Subcutaneous adipose tissue (tissue), 4 donors: Measurements from ENCODE around the gene CLVS2. TPM values are rescaled to one million over a fixed set of nuclear protein-coding genes. Genes with fewer than 3 reads are reported as not detected.

ENCODE experiments used
- total RNA-seq, 4 donors: library from RNA; depleted of rRNA; stranded (reverse); fragments of >200 nt; gene quantifications; one replicate each; pipeline ENCODE4 v1.1.0, GENCODE V29; 2016
- TF ChIP-seq, protein P1 (sequence below): fragments of 450-650 bp; IDR thresholded peaks from one replicate; pipeline ENCODE4 v1.5.1; 2016; ENCODE audit warnings: low read depth, mild to moderate bottlenecking, control low read depth, antibody characterized with exemption, moderate library complexity

The CLVS2 gene
- total RNA-seq, 4 donors from 2014 or later, result not detected

DNA sequence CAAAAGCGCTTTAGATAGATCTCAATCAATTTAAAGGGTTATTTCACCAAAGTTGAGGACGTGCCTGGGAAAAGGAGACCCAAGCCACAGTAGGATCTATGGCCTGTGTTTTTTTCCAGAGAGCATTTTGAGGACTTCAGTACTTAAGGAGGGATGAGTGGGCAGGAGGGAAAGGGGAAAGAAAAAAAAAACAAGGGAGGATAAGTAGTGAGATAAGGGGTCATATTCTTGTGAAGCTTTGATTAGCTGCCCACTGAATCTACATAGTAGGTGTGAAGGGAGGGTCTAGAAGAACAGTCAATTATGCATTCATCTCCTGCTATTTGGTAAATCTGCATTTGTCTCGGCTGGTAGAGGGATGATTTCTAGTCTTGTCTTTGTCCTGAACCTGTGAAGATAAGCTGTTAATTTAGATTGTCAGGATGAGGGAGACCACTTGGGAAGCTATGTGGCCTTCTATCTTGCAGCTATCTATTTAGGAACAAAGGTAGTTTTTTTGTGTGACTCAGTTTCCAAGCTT lies 48.4 kb downstream of the CLVS2 start:
- TF ChIP-seq, protein P1, sequence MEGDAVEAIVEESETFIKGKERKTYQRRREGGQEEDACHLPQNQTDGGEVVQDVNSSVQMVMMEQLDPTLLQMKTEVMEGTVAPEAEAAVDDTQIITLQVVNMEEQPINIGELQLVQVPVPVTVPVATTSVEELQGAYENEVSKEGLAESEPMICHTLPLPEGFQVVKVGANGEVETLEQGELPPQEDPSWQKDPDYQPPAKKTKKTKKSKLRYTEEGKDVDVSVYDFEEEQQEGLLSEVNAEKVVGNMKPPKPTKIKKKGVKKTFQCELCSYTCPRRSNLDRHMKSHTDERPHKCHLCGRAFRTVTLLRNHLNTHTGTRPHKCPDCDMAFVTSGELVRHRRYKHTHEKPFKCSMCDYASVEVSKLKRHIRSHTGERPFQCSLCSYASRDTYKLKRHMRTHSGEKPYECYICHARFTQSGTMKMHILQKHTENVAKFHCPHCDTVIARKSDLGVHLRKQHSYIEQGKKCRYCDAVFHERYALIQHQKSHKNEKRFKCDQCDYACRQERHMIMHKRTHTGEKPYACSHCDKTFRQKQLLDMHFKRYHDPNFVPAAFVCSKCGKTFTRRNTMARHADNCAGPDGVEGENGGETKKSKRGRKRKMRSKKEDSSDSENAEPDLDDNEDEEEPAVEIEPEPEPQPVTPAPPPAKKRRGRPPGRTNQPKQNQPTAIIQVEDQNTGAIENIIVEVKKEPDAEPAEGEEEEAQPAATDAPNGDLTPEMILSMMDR, result no peak

DNA sequence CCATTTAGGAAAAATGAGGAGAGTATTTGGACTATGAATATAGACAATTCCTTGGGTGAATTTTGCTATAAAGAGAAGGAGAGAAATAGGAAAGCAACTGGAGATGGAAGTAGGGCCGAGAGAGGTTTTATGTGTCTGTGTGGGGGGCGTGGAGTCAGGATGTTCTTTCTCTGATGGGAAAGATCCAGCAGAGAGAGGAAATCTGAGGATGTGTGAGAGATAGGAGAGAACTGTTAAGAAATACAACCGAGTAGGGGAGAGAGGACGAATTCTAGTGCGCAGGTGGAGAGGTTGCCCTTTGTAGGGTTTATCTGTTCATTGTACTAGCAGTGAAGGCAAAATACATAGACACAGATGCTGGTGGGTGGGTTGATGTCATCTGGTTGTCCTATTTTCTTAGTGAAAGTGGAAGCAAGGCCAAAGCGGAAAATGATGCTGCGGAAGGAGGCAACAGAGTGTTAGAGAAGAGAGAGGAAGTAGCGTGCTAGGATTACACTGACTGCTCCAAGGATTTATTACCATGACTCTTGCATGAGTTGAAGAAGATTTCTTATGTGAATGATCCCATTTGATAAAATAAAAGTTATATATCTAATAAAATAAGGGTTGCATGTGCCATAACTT lies 57.7 kb downstream of the CLVS2 start:
- TF ChIP-seq, protein P1, result no peak

GRCh38 chr6:123055256-123055655 lies 59.2 kb downstream of the CLVS2 start:
- TF ChIP-seq, protein P1, result no peak

GRCh38 chr6:123062670-123063069 lies 66.6 kb downstream of the CLVS2 start:
- TF ChIP-seq, protein P1, result no peak

DNA sequence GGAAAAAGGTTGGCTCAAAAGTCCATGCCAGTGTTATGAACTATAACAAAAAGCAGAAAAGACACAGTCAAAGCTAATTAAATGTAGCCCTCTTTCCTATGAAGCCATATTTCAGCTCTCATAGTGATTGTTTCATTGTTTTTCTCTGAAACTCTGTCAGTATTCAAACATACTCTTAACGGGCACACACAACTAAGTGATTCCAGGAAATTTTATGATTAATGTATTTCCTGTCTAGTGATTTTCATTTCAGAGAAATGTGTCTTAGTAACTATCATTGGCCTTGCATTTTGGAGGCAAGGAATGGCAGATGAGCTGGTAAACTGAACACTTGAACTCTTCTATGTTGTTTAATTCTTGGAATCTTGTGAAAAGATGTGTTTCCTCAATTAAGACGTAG lies 68.0 kb downstream of the CLVS2 start:
- TF ChIP-seq, protein P1, result no peak

- TF ChIP-seq, protein P1, result no peak
Measured at GRCh38 chr6:123074616-123075015, 78.6 kb downstream of the CLVS2 start.

- TF ChIP-seq, protein P1, result no peak
Measured at GRCh38 chr6:123085403-123085802, 89.4 kb downstream of the CLVS2 start.
